ENCODE data around the gene SLU7.
"Not testable (repeated sequence)": the region's sequence is repeated elsewhere in the genome, so short reads cannot be mapped to it uniquely, and the experiment has no call there.

Gene SLU7

DNA sequence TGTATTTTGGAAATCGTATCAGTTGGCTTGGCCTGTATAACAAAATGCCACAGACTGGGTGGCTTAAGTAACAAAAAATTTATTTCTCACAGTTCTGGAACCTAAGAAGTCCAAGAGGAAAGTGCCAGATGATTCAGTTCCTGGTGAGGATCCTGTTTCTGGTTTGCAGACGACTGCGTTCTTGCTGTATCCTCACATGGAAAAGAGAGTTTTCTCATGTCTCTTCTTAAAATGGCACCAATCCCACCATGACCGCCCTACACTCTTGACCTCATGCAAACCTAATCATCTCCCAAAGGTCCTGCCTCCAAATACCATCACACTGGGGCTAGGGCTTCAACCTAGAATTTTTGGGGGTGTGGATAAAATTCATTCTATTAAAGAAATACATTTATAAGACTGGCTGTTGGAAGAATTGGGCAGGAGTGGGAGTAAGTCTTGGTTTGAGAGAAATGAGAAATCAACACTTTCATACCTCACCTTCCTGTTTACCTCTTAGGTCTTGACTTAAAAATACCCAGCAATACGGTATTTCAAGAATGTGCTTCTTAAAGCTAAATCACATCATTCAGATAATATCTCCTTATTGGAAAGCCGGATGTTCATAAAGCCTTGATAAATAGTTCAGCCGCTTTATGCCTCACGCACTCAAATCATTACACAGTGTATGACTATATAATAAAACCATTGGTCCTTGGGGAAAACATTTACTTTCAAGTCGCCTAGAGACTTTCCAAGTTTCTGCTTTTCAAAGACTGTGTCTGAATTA lies 31.5 kb upstream of the SLU7 start:
- DNase-seq, result no peak

DNA sequence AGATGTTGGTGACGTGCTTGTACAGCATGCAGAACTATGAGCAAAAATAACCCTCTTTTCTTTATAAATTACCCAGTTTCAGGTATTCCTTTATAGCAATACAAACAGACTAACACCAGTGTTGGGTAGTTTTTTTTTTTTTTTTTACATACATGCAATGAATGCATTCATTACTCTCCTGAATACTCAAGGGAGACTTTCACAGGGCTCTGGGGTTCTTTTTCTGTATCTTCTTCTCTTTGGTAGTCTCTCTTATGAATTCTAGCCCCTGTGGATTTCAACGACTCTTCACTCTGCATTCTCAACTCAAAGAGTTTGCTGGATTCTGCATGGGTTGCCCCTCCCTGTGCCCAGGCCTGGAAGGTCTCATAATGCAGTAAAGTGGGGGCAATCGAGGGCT lies 30.6 kb upstream of the SLU7 start:
- no peak for DNase-seq

- DNase-seq, result no peak
These were observed 30.0 kb upstream of the SLU7 start for GRCh38 chr5:160448886-160449285.

GRCh38 chr5:160445751-160446150 lies 26.9 kb upstream of the SLU7 start:
- no peak for DNase-seq

DNA sequence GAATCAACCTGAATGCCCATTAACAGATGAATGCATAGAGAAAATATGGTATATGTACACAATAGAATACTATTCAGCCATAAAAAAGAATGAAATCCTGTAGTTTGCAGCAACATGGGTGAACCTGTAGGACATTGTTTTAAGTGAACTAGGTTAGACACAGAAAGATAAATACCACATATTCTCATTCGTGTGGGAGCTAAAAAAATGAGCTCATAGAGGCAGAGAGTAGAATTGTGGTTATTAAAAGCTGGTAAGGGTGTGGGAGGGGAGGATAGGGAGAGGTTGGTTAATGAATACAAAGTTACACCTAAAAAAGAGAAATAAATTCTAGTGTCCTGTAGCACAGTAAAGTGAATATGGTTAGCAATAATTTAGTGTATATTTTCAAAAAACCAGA lies 26.3 kb upstream of the SLU7 start:
- no peak for DNase-seq

GRCh38 chr5:160444407-160444806 lies 25.5 kb upstream of the SLU7 start:
- no peak for DNase-seq

DNA sequence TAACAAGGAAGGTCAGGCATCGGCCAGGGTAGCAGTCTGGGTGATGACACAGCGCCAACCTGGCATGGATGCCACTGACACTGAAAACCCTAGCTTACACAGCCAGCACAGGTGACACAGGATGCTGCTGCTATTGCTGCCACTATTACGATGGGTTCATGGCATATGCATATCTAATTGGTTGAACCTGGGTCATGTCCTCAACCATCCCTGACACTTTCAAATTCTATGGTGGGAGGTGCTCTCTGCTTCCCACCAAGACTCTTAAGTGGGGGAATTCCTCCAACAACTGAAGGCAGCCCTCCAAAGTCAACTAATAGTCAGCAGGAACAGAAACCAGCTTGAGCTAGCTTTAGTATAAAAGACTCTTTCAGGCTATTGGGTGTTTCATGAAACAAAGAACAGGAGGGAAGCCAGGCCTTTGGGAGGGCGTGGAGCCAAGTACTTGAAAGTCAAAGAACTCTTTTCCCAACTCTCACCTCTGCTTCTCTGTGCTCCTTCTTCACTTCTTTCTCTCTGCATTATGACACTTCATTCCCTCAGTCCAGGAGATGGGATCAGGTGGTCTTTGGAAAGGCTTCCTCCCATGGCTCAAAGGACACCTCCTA lies 24.0 kb upstream of the SLU7 start:
- no peak for DNase-seq

DNA sequence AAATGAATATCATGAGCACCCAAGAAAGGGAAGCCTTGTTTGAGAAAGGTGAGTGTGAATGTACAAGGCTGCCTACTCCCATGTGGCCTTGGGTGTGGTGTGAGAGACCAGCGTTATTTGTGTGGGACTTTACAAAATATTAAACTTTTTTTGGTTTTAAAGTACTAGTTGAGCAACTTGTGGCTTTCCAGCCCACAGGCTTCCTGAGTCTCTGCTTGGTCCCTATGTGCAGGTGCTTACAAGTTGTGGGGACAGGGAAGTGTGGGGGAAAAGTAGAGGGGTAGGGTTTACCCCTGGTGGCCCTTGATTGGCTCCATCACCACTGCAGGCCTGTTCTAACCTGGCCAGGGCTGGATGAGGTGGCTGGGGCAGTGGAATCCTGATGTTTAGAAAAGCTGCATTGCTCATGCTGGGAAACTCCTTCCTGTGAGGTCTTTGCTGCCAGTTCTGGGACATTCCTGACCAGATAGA lies 22.5 kb upstream of the SLU7 start:
- DNase-seq, result no peak

DNA sequence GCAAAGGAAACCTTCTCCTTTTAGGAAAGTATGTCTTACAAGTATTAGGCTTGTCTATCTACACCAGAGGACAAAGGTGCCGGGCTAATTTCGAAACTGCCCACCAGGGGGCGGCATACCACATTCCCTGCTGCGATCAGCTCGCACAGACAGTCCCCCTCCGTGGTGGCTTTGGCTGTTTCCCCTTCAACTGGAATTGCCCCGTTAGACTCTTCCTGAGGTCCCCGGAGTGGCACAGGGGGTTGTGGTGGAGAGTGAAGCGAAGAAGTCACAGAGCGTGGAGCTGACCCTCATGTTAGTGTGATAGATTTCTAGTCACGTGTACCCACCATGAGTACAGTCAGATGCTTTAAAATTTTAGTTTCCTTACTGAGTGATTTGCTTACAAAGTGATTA lies 20.3 kb upstream of the SLU7 start:
- peak; percentile 91 for DNase-seq

- DNase-seq, result no peak
These were observed 19.7 kb upstream of the SLU7 start for GRCh38 chr5:160438316-160439204.

DNA sequence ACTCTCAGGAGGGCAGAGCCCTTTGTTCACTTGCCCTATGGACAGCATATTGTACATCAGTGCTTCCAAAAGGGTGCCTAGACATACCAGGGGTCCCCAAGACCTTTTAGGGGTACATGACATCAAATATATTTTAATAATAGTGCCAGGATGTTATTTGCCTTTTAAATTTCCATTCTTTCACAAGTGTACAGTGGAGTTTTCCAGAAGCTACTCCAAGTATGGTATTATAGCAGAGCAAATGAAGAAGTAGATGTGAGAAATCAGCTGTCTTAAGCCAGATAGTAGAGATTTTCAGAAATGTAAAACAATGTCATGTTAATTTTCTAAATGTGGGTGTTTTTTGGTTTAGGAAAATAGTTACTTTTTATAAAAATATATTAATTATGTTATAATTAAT lies 18.4 kb upstream of the SLU7 start:
- no peak for DNase-seq

DNA sequence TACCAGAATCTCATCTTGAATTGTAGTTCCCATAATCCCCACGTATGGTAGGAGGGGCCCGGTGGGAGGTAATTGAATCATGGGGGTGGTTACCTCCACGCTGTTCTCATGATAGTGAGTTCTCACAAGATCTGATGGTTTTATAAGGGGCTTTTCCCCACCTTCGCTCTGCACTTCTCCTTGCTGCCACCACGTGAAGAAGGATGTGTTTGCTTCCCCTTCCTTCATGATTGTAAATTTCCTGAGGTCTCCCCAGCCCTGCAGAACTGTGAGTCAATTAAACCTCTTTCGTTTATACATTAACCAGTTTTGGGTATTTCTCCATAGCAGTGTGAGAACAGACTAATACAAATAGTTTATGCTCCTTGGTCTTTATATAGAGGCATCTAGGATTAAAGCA lies 17.8 kb upstream of the SLU7 start:
- DNase-seq, result not testable (repeated sequence)

DNA sequence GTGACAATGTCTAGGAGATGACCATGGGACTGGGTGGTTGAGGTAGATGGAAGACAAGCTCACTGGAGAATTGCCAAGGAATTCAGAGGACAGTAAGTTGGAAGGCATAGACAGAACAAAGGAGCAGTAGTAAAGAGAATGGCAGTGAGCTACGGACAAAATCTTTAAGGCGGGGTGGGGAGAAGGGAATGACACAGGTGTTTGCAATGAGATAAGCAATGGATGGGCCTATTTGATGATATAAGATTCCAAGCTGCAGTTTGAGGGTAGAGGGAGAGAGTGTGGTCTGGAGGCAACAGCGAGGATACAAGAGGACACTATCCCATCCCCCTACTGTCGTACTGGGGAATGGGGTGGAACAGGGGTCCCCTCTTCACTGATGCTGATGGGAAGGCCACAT lies 17.1 kb upstream of the SLU7 start:
- no peak for DNase-seq

DNA sequence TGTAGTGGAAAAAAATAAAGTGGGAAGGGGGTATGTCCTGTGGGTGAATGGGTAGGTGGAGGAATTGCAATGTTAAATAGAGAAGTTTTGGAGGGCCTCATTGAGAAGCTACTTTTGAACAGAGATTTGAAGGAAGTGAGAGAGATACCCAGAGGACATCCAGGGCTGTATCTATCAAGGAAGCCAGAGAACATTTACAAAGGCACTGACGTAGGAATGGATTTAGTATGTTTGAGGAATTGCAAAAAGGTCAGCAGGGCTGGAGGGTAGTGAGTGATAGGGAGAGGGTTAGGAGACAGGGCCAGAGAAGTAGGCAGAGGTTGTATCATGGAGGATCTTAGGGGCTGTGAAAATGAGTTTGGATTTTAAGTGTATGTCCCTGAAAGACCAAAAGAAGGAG lies 16.7 kb upstream of the SLU7 start:
- DNase-seq, result no peak

DNA sequence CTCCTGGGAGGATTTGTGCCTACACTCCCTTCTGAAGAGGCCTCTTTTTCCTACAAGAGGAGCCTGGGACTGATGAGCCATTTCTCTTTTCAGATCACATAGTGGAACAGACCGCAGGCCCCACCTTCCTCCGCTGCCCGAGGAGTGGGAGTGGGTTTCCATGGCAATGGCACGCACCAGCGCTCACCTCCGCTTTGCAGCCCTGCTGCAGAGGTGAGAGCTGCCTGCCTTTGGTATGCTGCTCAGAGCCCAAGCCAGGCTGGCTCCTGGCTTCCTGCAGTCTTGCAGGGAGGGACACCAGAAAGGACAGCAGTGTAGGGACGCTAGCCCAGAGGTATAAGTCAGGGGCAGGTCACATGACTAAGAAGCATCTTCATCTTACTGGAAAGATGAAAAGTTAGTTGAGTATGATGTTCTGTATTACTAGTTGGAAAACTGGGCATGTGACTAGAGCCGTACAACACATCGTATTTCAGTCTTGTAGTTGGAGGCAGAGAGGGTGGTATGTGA lies 15.2 kb upstream of the SLU7 start:
- DNase-seq, result peak; percentile 59

DNA sequence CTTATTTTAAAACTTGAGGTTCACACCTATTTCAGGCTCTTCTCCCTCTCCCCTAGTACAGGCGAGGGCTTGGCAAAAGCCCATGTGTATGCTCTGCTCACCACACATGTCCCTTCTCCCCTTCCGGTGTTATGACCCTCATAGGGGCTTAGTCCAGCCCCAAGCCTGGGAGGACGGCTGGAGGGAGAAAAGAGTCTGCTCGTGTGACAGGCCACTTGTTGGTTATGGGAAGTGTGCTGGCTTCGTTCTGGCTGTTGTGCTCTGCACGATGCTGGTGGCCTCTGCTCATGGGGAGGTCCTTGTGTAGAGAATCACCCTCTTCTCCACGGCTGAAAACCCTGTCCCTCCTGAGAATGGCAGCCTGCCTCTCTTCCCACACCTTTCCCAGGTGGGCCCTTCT lies 13.9 kb upstream of the SLU7 start:
- DNase-seq, result no peak

DNA sequence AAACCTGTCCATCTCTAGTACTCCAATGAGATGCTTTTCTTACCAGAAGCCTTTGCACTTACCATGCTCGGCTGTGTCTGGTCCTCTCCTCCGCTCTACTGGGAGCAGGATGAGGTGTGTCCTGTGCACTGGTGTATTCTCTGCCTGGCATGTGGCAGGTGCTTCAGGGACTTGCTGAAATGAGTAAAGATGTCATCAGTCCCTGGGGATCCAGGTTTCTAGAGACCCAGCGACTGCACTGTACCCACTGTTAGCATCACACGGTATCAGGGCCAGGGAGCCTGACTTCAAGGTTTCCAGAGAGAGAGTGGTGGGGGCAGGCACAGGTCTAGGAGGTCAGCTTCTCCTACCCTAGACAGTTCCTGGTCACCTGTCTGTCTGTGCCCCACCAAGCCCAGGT lies 13.3 kb upstream of the SLU7 start:
- DNase-seq, result no peak

- no peak for DNase-seq
These were observed 8.7 kb upstream of the SLU7 start for GRCh38 chr5:160427607-160428006.

DNA sequence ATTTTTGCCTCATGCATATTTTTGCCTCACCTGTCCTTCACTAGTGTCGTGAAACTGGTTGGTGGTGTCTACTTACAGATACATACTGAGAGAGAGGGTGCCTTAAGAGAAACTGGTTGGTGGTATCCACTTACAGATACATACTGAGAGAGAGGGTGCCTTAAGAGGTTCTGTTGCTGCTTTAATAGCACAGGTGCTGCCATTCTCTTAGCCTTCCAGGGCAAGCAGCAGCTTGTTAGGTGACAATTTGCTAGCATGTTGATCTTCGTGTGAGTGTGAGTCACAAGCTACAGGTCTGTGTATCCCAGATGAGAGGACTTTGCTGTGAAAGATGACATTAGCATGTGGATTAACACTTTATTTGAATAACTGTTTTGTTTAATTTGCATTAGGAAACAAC lies 4.2 kb upstream of the SLU7 start:
- no peak for DNase-seq

GRCh38 chr5:160421625-160422258 lies 2.9 kb upstream of the SLU7 start, which contains the start of gene PTTG1:
Gene PTTG1 (plus strand): TSS chr5:160421855. CDS start chr5:160422313, 458 bp downstream.
- peak; percentile 98 for DNase-seq

DNA sequence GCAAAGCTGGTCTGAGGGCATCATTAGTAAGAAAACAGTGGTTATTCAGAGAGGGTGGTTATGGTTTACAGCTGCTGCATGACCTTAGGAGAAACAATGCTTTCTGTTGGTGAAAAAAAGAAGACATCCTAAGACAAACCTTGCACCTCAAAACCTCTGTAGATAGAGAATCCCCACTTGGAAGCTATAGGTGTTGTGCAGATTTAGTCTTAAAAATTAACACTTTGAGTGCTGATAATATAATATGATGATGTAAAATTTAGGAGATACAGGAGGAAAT lies 1.4 kb upstream of the SLU7 start:
- DNase-seq, result no peak

- no peak for DNase-seq
These were observed 813 bp upstream of the SLU7 start for GRCh38 chr5:160419458-160420330.
